ENCODE results near the gene SIRPB1. TPM values are rescaled to one million over a fixed set of nuclear protein-coding genes. Genes with fewer than 3 reads are reported as not detected.
A peak's percentile ranks its signal among the peaks of the same experiment; 100 is the strongest.
"Not testable (repeated sequence)": the region's sequence is repeated elsewhere in the genome, so short reads cannot be mapped to it uniquely, and the experiment has no call there.

Gene SIRPB1
- total RNA-seq, 1 experiment from 2014 or later: 11.6 TPM

DNA sequence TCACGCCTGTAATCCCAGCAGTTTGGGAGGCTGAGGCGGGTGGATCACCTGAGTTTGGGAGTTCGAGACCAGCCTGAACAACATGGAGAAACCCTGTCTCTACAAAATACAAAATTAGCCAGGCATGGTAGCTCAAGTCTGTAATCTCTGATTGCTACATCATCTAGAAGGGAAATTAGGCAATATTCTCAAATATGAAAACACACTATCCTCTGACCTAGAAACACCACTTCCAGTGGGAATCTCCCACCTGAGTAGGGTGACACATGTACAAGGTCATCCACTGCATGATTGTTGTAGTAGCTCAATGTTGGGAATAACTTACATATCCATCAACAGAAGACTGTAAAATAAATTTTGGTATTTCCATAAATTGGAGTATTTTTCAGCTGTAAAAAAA lies 43.2 kb downstream of the SIRPB1 start:
- peaks cover 9% of the 10 kb centered on the region; the same call in 1 of the 2 replicates for H3K4me1 ChIP-seq (ENCODE audit: insufficient read depth, low read length)
- POLR2A ChIA-PET (ENCODE audit: unreplicated experiment): no interaction called here
- DNase-seq: peak; percentile 1
- H3K36me3 ChIP-seq (ENCODE audit: low read depth, low read length): no peaks in the 10 kb centered on the region
- no peak for ATAC-seq
- H3K9me3 ChIP-seq (ENCODE audit: low read length): no peaks in the 10 kb centered on the region
- CTCF ChIA-PET: no interaction called here
- no peak overlapping the region for H3K4me3 ChIP-seq (ENCODE audit: low read length)
- H3F3A ChIP-seq (ENCODE audit: low read length, unreplicated experiment): no peaks in the 10 kb centered on the region
- TF ChIP-seq EZH2phosphoT487 (IDR thresholded peaks at IDR 0.05; ENCODE audit: borderline replicate concordance, low read length) (no peak), EZH2 (IDR thresholded peaks at IDR 0.05; ENCODE audit: low read length, unreplicated experiment) (no peak)
- TF ChIP-seq, protein P1, sequence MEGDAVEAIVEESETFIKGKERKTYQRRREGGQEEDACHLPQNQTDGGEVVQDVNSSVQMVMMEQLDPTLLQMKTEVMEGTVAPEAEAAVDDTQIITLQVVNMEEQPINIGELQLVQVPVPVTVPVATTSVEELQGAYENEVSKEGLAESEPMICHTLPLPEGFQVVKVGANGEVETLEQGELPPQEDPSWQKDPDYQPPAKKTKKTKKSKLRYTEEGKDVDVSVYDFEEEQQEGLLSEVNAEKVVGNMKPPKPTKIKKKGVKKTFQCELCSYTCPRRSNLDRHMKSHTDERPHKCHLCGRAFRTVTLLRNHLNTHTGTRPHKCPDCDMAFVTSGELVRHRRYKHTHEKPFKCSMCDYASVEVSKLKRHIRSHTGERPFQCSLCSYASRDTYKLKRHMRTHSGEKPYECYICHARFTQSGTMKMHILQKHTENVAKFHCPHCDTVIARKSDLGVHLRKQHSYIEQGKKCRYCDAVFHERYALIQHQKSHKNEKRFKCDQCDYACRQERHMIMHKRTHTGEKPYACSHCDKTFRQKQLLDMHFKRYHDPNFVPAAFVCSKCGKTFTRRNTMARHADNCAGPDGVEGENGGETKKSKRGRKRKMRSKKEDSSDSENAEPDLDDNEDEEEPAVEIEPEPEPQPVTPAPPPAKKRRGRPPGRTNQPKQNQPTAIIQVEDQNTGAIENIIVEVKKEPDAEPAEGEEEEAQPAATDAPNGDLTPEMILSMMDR (conservative IDR thresholded peaks at IDR 0.05; ENCODE audit: low read depth, low read length): no peak
- no peaks in the 10 kb centered on the region for H3K79me2 ChIP-seq (ENCODE audit: low read length)
- H3K27ac ChIP-seq (ENCODE audit: low read length): peak overlapping the region; percentile 74
- H3K9me2 ChIP-seq (replicated peaks; ENCODE audit: low read length): no peaks in the 10 kb centered on the region
- no peaks in the 10 kb centered on the region for H3K27me3 ChIP-seq (ENCODE audit: low read length)
- H3K9ac ChIP-seq (ENCODE audit: low read length): peak overlapping the region; percentile 16; the same call in 1 of the 2 replicates
- no peak overlapping the region for H2AFZ ChIP-seq (ENCODE audit: low read length)
- no peaks in the 10 kb centered on the region for H4K20me1 ChIP-seq (ENCODE audit: low read length)
- intact Hi-C loops (cut with micrococcal nuclease): no loop called here
- H3K4me2 ChIP-seq (ENCODE audit: low read length): no peak overlapping the region
- no TSS peak for BruUV-seq (replicated peaks)

DNA sequence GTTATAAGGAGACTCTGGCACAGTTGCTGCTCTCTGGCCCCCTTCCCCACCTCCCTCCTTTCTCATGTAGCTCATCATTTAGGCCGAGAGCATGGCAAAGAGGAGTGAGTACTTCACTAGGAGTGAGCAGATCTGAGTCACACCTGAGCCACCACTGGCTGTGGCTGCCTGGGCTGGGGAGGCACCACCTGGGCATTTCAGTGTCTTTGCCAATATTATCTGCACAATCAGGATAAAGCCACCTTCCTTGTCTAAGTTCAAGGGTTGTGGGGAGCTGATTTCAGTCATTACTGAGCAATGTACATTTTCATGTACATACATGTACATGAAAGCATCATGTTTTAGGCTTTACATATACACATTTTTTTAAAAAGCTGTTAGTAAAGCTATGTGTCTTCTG lies 43.8 kb downstream of the SIRPB1 start:
- peak; percentile 66 for DNase-seq
- intact Hi-C loops (cut with micrococcal nuclease); POLR2A ChIA-PET (ENCODE audit: unreplicated experiment); H3K27me3 ChIP-seq (ENCODE audit: low read length); H3K36me3 ChIP-seq (ENCODE audit: low read depth, low read length); H3K4me3 ChIP-seq (ENCODE audit: low read length); H3K4me1 ChIP-seq (ENCODE audit: insufficient read depth, low read length); H3F3A ChIP-seq (ENCODE audit: low read length, unreplicated experiment); H3K79me2 ChIP-seq (ENCODE audit: low read length); CTCF ChIA-PET; H4K20me1 ChIP-seq (ENCODE audit: low read length); H3K9me2 ChIP-seq (replicated peaks; ENCODE audit: low read length); H2AFZ ChIP-seq (ENCODE audit: low read length); BruUV-seq (replicated peaks); H3K9me3 ChIP-seq (ENCODE audit: low read length); H3K4me2 ChIP-seq (ENCODE audit: low read length): not testable (repeated sequence)
- peak overlapping the region; percentile 74 for H3K27ac ChIP-seq (ENCODE audit: low read length)
- peak overlapping the region; percentile 16; the same call in 1 of the 2 replicates for H3K9ac ChIP-seq (ENCODE audit: low read length)
- peak; percentile 93 for ATAC-seq

DNA sequence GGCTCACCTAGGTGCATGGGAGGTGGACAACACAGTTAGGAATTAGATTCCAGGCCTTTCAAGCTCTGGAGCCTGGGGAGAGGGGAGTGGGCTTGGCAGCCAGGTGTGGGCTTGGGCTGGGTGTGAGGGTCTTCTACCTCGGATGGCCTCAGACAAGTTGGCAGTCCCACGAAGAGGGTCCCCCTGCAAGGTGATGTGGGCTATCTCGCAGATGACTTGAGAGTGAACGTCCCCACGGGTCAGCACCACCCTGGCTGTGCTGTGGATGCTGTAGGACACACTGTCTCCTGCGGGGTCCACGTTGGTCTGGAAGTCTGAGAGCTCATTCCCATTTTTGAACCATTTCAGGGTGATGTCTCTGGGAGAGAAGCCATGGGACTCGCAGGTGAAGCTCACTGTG lies 48.2 kb downstream of the SIRPB1 start:
- H3K27me3 ChIP-seq (ENCODE audit: low read length); POLR2A ChIA-PET (ENCODE audit: unreplicated experiment); H3K4me3 ChIP-seq (ENCODE audit: low read length); H3K9me3 ChIP-seq (ENCODE audit: low read length); H3K9me2 ChIP-seq (replicated peaks; ENCODE audit: low read length); H4K20me1 ChIP-seq (ENCODE audit: low read length); H3K9ac ChIP-seq (ENCODE audit: low read length); H3K36me3 ChIP-seq (ENCODE audit: low read depth, low read length); H3K4me2 ChIP-seq (ENCODE audit: low read length); H3K79me2 ChIP-seq (ENCODE audit: low read length); CTCF ChIA-PET; BruUV-seq (replicated peaks); intact Hi-C loops (cut with micrococcal nuclease); ATAC-seq; H2AFZ ChIP-seq (ENCODE audit: low read length): not testable (repeated sequence)
- peaks cover 43% of the 10 kb centered on the region for H3K4me1 ChIP-seq (ENCODE audit: insufficient read depth, low read length)
- H3F3A ChIP-seq (ENCODE audit: low read length, unreplicated experiment): peaks cover 19% of the 10 kb centered on the region
- DNase-seq: peak; percentile 0
- peak overlapping the region; percentile 98; the same call in 1 of the 2 replicates for H3K27ac ChIP-seq (ENCODE audit: low read length)

Other genes starting within 250 kb of the SIRPB1 start
- gene FKBP1A, start 227.0 kb downstream of the SIRPB1 start, total RNA-seq (2014; rRNA removed): 178 and 198 TPM in 2 replicates
- 170 and 217 TPM in 2 replicates for gene NSFL1C, start 153.2 kb downstream of the SIRPB1 start, total RNA-seq (2014; rRNA removed)
- gene SIRPB2, start 128.6 kb downstream of the SIRPB1 start, total RNA-seq (2014; rRNA removed): 0.52 and 2.1 TPM in 2 replicates
- 0.18 and 0.23 TPM in 2 replicates for gene SIRPD, start 62.3 kb downstream of the SIRPB1 start, total RNA-seq (2014; rRNA removed)
- 0.86 TPM in 1 of 2 replicates, not detected in the other for gene SIRPG, start 37.8 kb upstream of the SIRPB1 start, total RNA-seq (2014; rRNA removed)